ENCODE results near the gene ITGAE. TPM values are rescaled to one million over a fixed set of nuclear protein-coding genes. Genes with fewer than 3 reads are reported as not detected.

The ITGAE gene
- total and polyA plus RNA-seq, 10 of the 15 experiments (the other 5 are each of a cell fraction or from before 2014, with no cell fraction given), result 13.1 to 161 (median 34.8) TPM

DNA sequence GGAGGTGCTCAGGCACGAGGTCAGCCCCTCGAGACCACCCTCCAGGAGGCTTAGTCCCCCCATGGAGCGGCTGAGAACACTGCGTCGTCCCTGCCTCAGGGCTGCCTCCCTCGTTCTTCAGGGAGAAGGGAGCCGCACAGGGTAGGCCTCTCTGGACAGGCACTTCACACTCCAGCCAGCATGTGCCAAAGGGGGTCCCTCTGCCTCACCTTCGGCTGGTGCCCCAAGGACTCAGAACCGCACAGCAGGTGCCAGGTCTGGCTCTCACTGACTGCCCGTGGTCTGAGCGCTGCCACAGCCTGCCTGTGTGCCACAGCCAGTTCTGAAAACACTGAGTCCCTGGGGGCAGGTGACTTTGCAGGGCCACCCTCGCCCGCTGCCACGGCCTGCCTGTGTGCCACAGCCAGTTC lies 112.1 kb downstream of the ITGAE start:
- no peaks in the 10 kb centered on the region for H4K20me1 ChIP-seq (ENCODE audit: control insufficient read depth, insufficient read depth)
- ChIA-PET CTCF (no interaction called here), SMC1A (ENCODE audit: uncharacterized antibody, unreplicated experiment) (no interaction called here), POLR2A (no interaction called here), RAD21 (ENCODE audit: unreplicated experiment) (no interaction called here)
- no peak overlapping the region for H3K9ac ChIP-seq (ENCODE audit: control insufficient read depth, insufficient read depth, low read length)
- DNase-seq (ENCODE audit: low read depth, low spot score) (no peak), ATAC-seq (no peak), FAIRE-seq (no peak)
- H3K27me3 ChIP-seq (replicated peaks in 1 of 2; ENCODE audit: control insufficient read depth in 2 of 2, insufficient read depth in 2 of 2, low read length in 1 of 2), result no peaks in the 10 kb centered on the region
- intact Hi-C loops (cut with micrococcal nuclease; ENCODE audit: unreplicated experiment) (no loop called here), in situ Hi-C loops (cut with MboI) (no loop called here)
- WGBS (ENCODE audit: insufficient coverage, insufficient replicate concordance, low lambda C conversion rate, missing lambda C conversion rate), result 41% methylated on average over 14 of the region's 14 CpGs
- no peak overlapping the region for H3K4me3 ChIP-seq
- H3K36me3 ChIP-seq (ENCODE audit: control insufficient read depth in 2 of 2, insufficient read depth in 2 of 2, low read length in 1 of 2), result peaks cover 0 to 4% of the 10 kb centered on the region in 2 experiments; a peak in 2 of 4 replicates
- H3K4me2 ChIP-seq (ENCODE audit: control insufficient read depth, insufficient read depth), result no peak overlapping the region
- H3K4me1 ChIP-seq (ENCODE audit: control insufficient read depth, insufficient read depth, low read length), result peaks cover 10% of the 10 kb centered on the region
- H2AFZ ChIP-seq (ENCODE audit: control insufficient read depth, low read depth, low read length), result no peak overlapping the region
- no peak overlapping the region for H3K27ac ChIP-seq (ENCODE audit: control insufficient read depth, insufficient read depth)
- H3K9me3 ChIP-seq (replicated peaks; ENCODE audit: control insufficient read depth, insufficient read depth, low read length), result no peaks in the 10 kb centered on the region
- peaks cover 4% of the 10 kb centered on the region for H3K79me2 ChIP-seq (ENCODE audit: control insufficient read depth, insufficient read depth, low read length)
- TF ChIP-seq SMARCA5 (IDR thresholded peaks at IDR 0.05) (no peak), ZSCAN29 (IDR thresholded peaks at IDR 0.05) (no peak), USF1 (IDR thresholded peaks at IDR 0.05; ENCODE audit: borderline replicate concordance, extremely low read length, insufficient read depth, low read depth, low read length) (no peak), SIX5 (IDR thresholded peaks at IDR 0.05; ENCODE audit: low read depth, low read length, severe bottlenecking) (no peak), YY1 (IDR thresholded peaks at IDR 0.05; ENCODE audit: low read depth, low read length) (no peak), ATF2 (IDR thresholded peaks at IDR 0.05; ENCODE audit: low read length) (no peak), ESRRA (IDR thresholded peaks at IDR 0.05; ENCODE audit: low read length) (no peak), HDAC2 (IDR thresholded peaks at IDR 0.05) (no peak), PAX5 (IDR thresholded peaks at IDR 0.05; ENCODE audit: borderline replicate concordance, low read depth, low read length) (no peak), CHD4 (IDR thresholded peaks at IDR 0.05) (no peak), EP300 (IDR thresholded peaks at IDR 0.05; ENCODE audit: borderline replicate concordance in 1 of 2, control insufficient read depth in 1 of 2, low read depth in 2 of 2, low read length in 2 of 2) (no peak), RCOR1 (conservative IDR thresholded peaks at IDR 0.05; ENCODE audit: low read depth, low read length) (no peak), NRF1 (conservative IDR thresholded peaks at IDR 0.05; ENCODE audit: low read depth, low read length) (no peak)
- TF ChIP-seq, protein P1, sequence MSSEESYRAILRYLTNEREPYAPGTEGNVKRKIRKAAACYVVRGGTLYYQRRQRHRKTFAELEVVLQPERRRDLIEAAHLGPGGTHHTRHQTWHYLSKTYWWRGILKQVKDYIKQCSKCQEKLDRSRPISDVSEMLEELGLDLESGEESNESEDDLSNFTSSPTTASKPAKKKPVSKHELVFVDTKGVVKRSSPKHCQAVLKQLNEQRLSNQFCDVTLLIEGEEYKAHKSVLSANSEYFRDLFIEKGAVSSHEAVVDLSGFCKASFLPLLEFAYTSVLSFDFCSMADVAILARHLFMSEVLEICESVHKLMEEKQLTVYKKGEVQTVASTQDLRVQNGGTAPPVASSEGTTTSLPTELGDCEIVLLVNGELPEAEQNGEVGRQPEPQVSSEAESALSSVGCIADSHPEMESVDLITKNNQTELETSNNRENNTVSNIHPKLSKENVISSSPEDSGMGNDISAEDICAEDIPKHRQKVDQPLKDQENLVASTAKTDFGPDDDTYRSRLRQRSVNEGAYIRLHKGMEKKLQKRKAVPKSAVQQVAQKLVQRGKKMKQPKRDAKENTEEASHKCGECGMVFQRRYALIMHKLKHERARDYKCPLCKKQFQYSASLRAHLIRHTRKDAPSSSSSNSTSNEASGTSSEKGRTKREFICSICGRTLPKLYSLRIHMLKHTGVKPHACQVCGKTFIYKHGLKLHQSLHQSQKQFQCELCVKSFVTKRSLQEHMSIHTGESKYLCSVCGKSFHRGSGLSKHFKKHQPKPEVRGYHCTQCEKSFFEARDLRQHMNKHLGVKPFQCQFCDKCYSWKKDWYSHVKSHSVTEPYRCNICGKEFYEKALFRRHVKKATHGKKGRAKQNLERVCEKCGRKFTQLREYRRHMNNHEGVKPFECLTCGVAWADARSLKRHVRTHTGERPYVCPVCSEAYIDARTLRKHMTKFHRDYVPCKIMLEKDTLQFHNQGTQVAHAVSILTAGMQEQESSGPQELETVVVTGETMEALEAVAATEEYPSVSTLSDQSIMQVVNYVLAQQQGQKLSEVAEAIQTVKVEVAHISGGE (CRISPR knock-in tag; IDR thresholded peaks at IDR 0.05), result no peak
- TF ChIP-seq, protein P2, sequence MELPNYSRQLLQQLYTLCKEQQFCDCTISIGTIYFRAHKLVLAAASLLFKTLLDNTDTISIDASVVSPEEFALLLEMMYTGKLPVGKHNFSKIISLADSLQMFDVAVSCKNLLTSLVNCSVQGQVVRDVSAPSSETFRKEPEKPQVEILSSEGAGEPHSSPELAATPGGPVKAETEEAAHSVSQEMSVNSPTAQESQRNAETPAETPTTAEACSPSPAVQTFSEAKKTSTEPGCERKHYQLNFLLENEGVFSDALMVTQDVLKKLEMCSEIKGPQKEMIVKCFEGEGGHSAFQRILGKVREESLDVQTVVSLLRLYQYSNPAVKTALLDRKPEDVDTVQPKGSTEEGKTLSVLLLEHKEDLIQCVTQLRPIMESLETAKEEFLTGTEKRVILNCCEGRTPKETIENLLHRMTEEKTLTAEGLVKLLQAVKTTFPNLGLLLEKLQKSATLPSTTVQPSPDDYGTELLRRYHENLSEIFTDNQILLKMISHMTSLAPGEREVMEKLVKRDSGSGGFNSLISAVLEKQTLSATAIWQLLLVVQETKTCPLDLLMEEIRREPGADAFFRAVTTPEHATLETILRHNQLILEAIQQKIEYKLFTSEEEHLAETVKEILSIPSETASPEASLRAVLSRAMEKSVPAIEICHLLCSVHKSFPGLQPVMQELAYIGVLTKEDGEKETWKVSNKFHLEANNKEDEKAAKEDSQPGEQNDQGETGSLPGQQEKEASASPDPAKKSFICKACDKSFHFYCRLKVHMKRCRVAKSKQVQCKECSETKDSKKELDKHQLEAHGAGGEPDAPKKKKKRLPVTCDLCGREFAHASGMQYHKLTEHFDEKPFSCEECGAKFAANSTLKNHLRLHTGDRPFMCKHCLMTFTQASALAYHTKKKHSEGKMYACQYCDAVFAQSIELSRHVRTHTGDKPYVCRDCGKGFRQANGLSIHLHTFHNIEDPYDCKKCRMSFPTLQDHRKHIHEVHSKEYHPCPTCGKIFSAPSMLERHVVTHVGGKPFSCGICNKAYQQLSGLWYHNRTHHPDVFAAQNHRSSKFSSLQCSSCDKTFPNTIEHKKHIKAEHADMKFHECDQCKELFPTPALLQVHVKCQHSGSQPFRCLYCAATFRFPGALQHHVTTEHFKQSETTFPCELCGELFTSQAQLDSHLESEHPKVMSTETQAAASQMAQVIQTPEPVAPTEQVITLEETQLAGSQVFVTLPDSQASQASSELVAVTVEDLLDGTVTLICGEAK (IDR thresholded peaks at IDR 0.05; ENCODE audit: borderline replicate concordance), result no peak
- no TSS peak for BruUV-seq (replicated peaks)

Measured in GM12878 (cell line).